Activated CD8-positive, alpha-beta T cell treated with anti-CD3 and anti-CD28 coated beads, Interleukin-2, amount 10 ng/mL, durations not matched to agents 7 days and 5 days (primary cell): ENCODE data around the gene TXLNB. TPM values are rescaled to one million over a fixed set of nuclear protein-coding genes. Genes with fewer than 3 reads are reported as not detected.
"Not testable (repeated sequence)": the region's sequence is repeated elsewhere in the genome, so short reads cannot be mapped to it uniquely, and the experiment has no call there.

Experiments used
- ATAC-seq: fragments of 150-1000 bp; cut with Tn5 transposase; one replicate; pipeline ENCODE4 v1.10.0; 2021; ENCODE audit warnings: moderate library complexity
- CTCF ChIA-PET: fragments of 350-600 bp; sonication (Branson Sonifier 250); formaldehyde crosslinking; loops from one replicate; lab custom pipeline; 2021; ENCODE audit warnings: antibody characterized with exemption; lab: Charles Lee
- POLR2A ChIA-PET: fragments of 350-600 bp; sonication (Branson Sonifier 250); formaldehyde crosslinking; loops from one replicate; lab custom pipeline; 2021; ENCODE audit warnings: antibody characterized with exemption; lab: Charles Lee
- DNase-seq: peaks from one replicate; pipeline ENCODE4 v3.0.0-alpha.2; 2020
- H3K27ac Mint-ChIP-seq: one replicate; pipeline ENCODE4 v1.8.0; 2021; ENCODE audit warnings: mild to moderate bottlenecking, mixed read lengths
- H3K27me3 Mint-ChIP-seq: one replicate; pipeline ENCODE4 v1.8.0; 2021; ENCODE audit warnings: low read depth, mixed read lengths
- H3K36me3 Mint-ChIP-seq: one replicate; pipeline ENCODE4 v1.8.0; 2021; ENCODE audit warnings: low read depth, mixed read lengths
- H3K4me1 Mint-ChIP-seq: one replicate; pipeline ENCODE4 v1.8.0; 2021; ENCODE audit warnings: low read depth, mixed read lengths
- H3K4me3 Mint-ChIP-seq: one replicate; pipeline ENCODE4 v1.8.0; 2021; ENCODE audit warnings: mild to moderate bottlenecking, mixed read lengths
- H3K9me3 Mint-ChIP-seq: one replicate; pipeline ENCODE4 v1.8.0; 2022; ENCODE audit warnings: mixed read lengths; ENCODE audit not compliant: insufficient read depth
- total RNA-seq, 2 experiments: library from RNA; stranded (reverse); gene quantifications; one replicate each; pipeline ENCODE4 v1.2.3, GENCODE V29; 2021

Gene TXLNB
- total RNA-seq, 2 experiments from 2014 or later = 0.37 to 0.65 TPM

- Mint-ChIP-seq H3K9me3 (no peaks in the 10 kb centered on the region), H3K4me1 (peaks cover 30% of the 10 kb centered on the region), H3K27me3 (no peaks in the 10 kb centered on the region), H3K4me3 (peak overlapping the region; percentile 2), H3K27ac (peak overlapping the region; percentile 85), H3K36me3 (no peaks in the 10 kb centered on the region)
- ChIA-PET POLR2A (interaction anchor here (1.1 to 1.2 kb wide), 2 partner anchors 40 to 124 kb away, joined by 3 read pairs; partner anchors contain the start of gene CITED2), CTCF (interaction anchor here (0.7 to 2.4 kb wide), 21 partner anchors 9 to 125 kb away, joined by 3 to 25 read pairs (median 4); partner anchors contain the start of gene TXLNB)
- DNase-seq (peak; percentile 68), ATAC-seq (peak; percentile 82)
These were observed 41.3 kb downstream of the TXLNB start for GRCh38 chr6:139250296-139251044.

DNA sequence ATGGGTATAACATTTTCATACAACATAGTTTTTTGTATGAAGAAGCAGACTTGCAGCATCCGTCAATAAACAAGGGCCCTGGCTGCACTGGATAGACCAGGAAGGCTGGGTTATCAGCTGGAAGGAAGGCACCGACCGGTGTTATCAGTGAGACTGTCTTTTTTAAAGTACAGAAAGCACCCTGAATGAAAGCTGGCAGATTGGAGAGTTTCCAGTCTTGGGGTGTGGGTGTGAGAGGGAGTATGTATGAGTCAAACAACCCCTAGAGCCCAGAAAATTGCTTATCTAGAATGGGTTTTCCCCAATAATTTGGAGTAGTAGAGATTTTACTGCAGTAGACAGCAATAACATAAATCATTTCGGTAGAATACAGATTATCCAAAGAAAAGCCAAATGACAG, 42.4 kb downstream of the TXLNB start:
- POLR2A ChIA-PET = no interaction called here
- no peak for ATAC-seq
- H3K4me1 Mint-ChIP-seq = peaks cover 37% of the 10 kb centered on the region

DNA sequence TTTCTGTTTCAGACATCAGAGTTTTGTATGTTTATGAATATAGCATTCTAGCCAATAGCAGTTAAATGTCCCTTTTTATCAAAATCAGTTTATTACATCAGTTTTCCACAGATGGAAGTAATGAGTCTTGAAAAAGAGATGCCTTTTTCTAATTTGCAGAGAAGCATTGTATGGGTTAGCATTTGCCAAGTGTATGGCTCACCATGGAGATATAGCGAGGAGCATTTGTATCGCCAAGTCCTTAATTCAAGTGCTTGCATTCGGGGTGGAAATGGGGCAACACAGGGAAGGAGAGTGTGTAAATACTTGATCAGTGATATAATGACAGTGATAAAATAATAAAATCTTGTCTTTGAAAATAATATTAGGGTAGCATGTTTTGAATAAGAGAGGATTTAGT, 42.9 kb downstream of the TXLNB start:
- H3K4me3 Mint-ChIP-seq = no peak overlapping the region
- POLR2A ChIA-PET = no interaction called here

More for the DNA sequence above, 42.4 kb downstream of the TXLNB start:
- CTCF ChIA-PET = interaction anchor here (0.6 to 2.4 kb wide), 7 partner anchors 8 to 121 kb away, joined by 3 to 25 read pairs (median 5); no protein-coding TSS in a partner anchor
- Mint-ChIP-seq H3K27ac (no peak overlapping the region), H3K27me3 (no peaks in the 10 kb centered on the region), H3K36me3 (no peaks in the 10 kb centered on the region), H3K9me3 (no peaks in the 10 kb centered on the region), H3K4me3 (no peak overlapping the region)
- DNase-seq = peak; percentile 22

DNA sequence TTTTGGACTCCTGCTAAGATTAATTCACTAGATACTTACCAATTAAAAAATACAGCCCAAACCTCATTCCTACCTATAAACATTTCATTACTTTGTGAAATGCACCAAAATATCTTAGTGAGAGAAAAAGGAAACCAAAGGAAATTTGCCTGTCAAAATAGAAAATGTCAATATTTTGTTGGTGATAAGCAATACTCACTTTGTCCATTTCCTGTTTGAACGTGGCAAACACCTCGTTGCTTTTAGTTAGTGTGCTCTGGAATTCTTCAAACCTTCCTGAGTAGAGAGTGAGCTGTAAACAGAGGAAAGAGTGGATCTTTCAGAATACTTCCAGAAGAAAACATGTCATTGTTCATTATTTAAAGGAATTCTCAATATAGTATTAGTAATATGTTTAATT, 44.2 kb downstream of the TXLNB start:
- Mint-ChIP-seq H3K9me3 (no peaks in the 10 kb centered on the region), H3K27ac (peak overlapping the region; percentile 71), H3K4me3 (peak overlapping the region; percentile 55), H3K27me3 (no peaks in the 10 kb centered on the region), H3K4me1 (peaks cover 38% of the 10 kb centered on the region), H3K36me3 (no peaks in the 10 kb centered on the region)
- POLR2A ChIA-PET = no interaction called here
- CTCF ChIA-PET = interaction anchor here (0.8 kb wide), 1 partner anchor 28 kb away, joined by 3 read pairs; no protein-coding TSS in a partner anchor
- DNase-seq (no peak), ATAC-seq (no peak)

More for the DNA sequence above, 42.9 kb downstream of the TXLNB start:
- H3K9me3 Mint-ChIP-seq = no peaks in the 10 kb centered on the region
- peaks cover 38% of the 10 kb centered on the region for H3K4me1 Mint-ChIP-seq
- DNase-seq (peak; percentile 5), ATAC-seq (no peak)
- no peaks in the 10 kb centered on the region for H3K36me3 Mint-ChIP-seq
- CTCF ChIA-PET = interaction anchor here (0.6 to 2.4 kb wide), 3 partner anchors 29 to 122 kb away, joined by 4 to 25 read pairs (median 20); no protein-coding TSS in a partner anchor
- H3K27me3 Mint-ChIP-seq = no peaks in the 10 kb centered on the region
- H3K27ac Mint-ChIP-seq = no peak overlapping the region

DNA sequence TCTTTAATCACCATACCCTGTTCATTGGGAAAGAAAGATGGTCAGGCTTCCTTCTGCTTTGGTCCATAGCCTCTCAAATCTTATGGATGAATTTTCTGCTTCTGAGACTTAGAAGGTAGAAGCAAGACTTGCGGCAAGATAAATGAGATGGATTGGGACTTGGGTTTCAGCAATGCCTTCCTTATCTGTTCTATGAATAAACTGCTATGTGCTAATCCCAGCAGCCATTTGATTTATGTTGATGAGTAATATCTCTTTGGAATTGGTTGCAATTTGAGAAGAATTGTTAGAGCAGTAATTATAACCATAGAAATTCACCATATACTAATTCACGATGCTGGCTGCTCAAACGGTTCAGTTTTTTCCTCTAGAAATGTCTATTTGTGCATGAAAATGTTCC, 48.3 kb downstream of the TXLNB start:
- no peak for DNase-seq
- no peaks in the 10 kb centered on the region for H3K9me3 Mint-ChIP-seq
- H3K36me3 Mint-ChIP-seq = no peaks in the 10 kb centered on the region
- POLR2A ChIA-PET = no interaction called here
- CTCF ChIA-PET = interaction anchor here (1.7 to 2.6 kb wide), 2 partner anchors 13 to 24 kb away, joined by 6 to 14 read pairs; no protein-coding TSS in a partner anchor
- peaks cover 12% of the 10 kb centered on the region for H3K4me1 Mint-ChIP-seq
- no peak overlapping the region for H3K4me3 Mint-ChIP-seq
- H3K27me3 Mint-ChIP-seq = no peaks in the 10 kb centered on the region
- no peak overlapping the region for H3K27ac Mint-ChIP-seq
- ATAC-seq = no peak

DNA sequence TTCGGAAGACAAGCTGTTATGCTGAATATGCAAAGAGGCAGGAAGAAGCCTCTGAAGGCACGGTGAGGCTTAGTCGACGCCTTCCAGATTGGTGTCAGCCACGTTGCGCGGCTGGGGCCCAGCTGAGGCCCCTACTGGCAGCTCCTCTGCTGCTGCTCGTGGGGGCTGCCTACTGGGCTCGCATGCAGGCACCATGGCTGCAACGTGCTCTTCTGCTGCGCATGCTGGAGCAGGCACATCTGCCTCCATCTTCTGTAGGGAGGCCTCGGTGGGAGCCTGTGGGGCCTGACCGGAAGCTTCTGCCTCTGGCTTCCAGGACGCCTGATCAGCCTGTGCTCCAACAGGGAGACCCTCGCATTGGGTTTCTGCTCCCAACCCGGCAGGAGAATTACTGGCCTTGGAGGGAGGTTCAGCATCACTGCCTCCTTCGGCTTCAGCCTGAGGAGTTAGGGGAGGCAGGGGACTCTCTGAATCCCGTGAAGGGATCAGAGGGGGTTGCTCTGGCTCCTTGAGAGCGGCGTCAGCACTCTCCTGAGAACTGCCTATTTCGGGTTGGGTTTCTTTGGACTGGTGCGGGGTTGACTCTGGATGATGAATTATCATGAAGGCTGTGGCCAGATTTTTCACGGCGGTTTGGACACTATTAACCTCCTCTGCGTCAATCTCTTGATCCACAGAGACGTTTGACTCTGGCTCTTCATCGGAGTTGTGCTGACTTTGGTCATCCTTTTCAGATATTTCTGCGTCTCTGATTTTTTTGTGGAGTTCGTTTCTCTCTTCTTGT, 49.1 kb downstream of the TXLNB start:
- Mint-ChIP-seq H3K9me3 (no peaks in the 10 kb centered on the region), H3K27me3 (no peaks in the 10 kb centered on the region), H3K4me3 (no peak overlapping the region), H3K27ac (no peak overlapping the region), H3K4me1 (peaks cover 11% of the 10 kb centered on the region), H3K36me3 (no peaks in the 10 kb centered on the region)
- CTCF ChIA-PET = no interaction called here
- POLR2A ChIA-PET = no interaction called here
- DNase-seq (peak; percentile 16), ATAC-seq (no peak)

GRCh38 chr6:139240161-139241010, 51.4 kb downstream of the TXLNB start:
- no peak overlapping the region for H3K27ac Mint-ChIP-seq
- no peak overlapping the region for H3K4me3 Mint-ChIP-seq
- ATAC-seq (no peak), DNase-seq (no peak)
- H3K9me3 Mint-ChIP-seq = no peaks in the 10 kb centered on the region
- H3K36me3 Mint-ChIP-seq = no peaks in the 10 kb centered on the region
- ChIA-PET CTCF (interaction anchor here (0.6 to 2.2 kb wide), 5 partner anchors 11 to 129 kb away, joined by 3 to 9 read pairs (median 5); no protein-coding TSS in a partner anchor), POLR2A (no interaction called here)
- peaks cover 8% of the 10 kb centered on the region for H3K4me1 Mint-ChIP-seq
- H3K27me3 Mint-ChIP-seq = no peaks in the 10 kb centered on the region

- no peaks in the 10 kb centered on the region for H3K27me3 Mint-ChIP-seq
These were observed 52.7 kb downstream of the TXLNB start for GRCh38 chr6:139239064-139239463.

GRCh38 chr6:139236105-139236504, 55.7 kb downstream of the TXLNB start:
- Mint-ChIP-seq H3K4me1 (no peaks in the 10 kb centered on the region), H3K36me3 (no peaks in the 10 kb centered on the region), H3K4me3 (no peak overlapping the region), H3K9me3 (no peaks in the 10 kb centered on the region), H3K27ac (no peak overlapping the region), H3K27me3 (no peaks in the 10 kb centered on the region)
- DNase-seq (peak; percentile 15), ATAC-seq (no peak)
- POLR2A ChIA-PET = no interaction called here
- CTCF ChIA-PET = interaction anchor here (1.4 kb wide), 1 partner anchor 15 kb away, joined by 7 read pairs; no protein-coding TSS in a partner anchor

More at GRCh38 chr6:139239064-139239463, 52.7 kb downstream of the TXLNB start:
- H3K9me3 Mint-ChIP-seq = no peaks in the 10 kb centered on the region
- POLR2A ChIA-PET = no interaction called here
- no peak overlapping the region for H3K27ac Mint-ChIP-seq
- CTCF ChIA-PET = no interaction called here
- ATAC-seq = no peak
- H3K36me3 Mint-ChIP-seq = no peaks in the 10 kb centered on the region
- peak; percentile 10 for DNase-seq
- no peaks in the 10 kb centered on the region for H3K4me1 Mint-ChIP-seq
- no peak overlapping the region for H3K4me3 Mint-ChIP-seq

DNA sequence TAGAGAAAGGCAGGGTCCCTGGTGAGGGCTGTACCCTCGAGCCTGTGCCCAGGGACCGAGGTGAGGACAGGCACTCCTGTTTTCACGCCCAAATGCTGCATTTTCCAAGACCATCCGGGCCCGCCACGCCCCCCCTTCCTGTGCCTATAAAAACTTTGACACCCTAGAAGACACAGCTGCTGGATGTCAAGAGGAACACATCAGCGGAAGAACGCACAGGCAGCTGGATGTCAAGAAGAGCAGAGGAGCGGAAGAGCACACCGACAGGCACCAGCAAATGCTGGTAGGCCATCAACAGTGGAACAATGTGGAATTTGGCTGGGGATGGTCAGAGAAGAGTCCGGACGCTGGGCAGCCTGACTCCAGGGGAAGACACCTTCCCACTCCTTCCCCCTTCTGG, 56.1 kb downstream of the TXLNB start:
- DNase-seq (peak; percentile 9), ATAC-seq (no peak)
- Mint-ChIP-seq H3K27me3 (no peaks in the 10 kb centered on the region), H3K36me3 (no peaks in the 10 kb centered on the region), H3K4me3 (no peak overlapping the region), H3K9me3 (no peaks in the 10 kb centered on the region), H3K27ac (no peak overlapping the region), H3K4me1 (no peaks in the 10 kb centered on the region)
- POLR2A ChIA-PET = no interaction called here
- CTCF ChIA-PET = no interaction called here

DNA sequence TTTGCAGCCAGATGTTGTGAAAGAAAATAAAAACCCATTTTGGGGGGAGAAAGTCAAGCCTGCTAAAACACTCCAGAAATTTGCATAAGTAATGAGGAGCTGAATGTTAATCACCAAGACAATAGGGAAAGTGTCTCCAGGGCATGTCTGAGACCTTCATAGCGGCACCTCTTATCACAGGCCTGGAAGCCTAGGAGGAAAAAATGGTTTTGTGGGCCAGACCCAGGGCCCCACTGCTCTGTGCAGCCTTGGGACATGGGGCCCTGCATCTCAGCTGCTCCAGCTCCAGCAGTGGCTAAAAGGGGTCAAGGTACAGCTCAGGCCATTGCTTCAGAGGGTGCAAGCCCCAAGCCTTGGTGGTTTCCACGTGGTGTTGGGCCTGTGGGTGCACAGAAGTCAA, 57.6 kb downstream of the TXLNB start:
- H3K36me3 Mint-ChIP-seq, H3K27ac Mint-ChIP-seq, H3K27me3 Mint-ChIP-seq, CTCF ChIA-PET, ATAC-seq, POLR2A ChIA-PET, DNase-seq, H3K4me3 Mint-ChIP-seq, H3K4me1 Mint-ChIP-seq, H3K9me3 Mint-ChIP-seq: not testable (repeated sequence)
